HG02884 (cell line): ENCODE results near the gene TMEM39A.
A peak's percentile ranks its signal among the peaks of the same experiment; 100 is the strongest.

Experiments used
- ATAC-seq: cut with Tn5 transposase; IDR thresholded peaks from one replicate; pipeline ENCODE4 v1.9.1; 2021; ENCODE audit warnings: mild to moderate bottlenecking, moderate library complexity; ENCODE audit not compliant: unreplicated experiment

The TMEM39A gene

GRCh38 chr3:119463171-119464169 is at the start of gene TMEM39A:
Gene TMEM39A (minus strand): TSS chr3:119463615. CDS start chr3:119462074, 1,541 bp downstream.
- peak; percentile 91 for ATAC-seq

GRCh38 chr3:119510690-119511089 is 47.3 kb upstream of the TMEM39A start:
- ATAC-seq: no peak

GRCh38 chr3:119508172-119508845 is 44.9 kb upstream of the TMEM39A start:
- peak; percentile 73 for ATAC-seq

- no peak for ATAC-seq
Observed at GRCh38 chr3:119507404-119507803, 44.0 kb upstream of the TMEM39A start.

DNA sequence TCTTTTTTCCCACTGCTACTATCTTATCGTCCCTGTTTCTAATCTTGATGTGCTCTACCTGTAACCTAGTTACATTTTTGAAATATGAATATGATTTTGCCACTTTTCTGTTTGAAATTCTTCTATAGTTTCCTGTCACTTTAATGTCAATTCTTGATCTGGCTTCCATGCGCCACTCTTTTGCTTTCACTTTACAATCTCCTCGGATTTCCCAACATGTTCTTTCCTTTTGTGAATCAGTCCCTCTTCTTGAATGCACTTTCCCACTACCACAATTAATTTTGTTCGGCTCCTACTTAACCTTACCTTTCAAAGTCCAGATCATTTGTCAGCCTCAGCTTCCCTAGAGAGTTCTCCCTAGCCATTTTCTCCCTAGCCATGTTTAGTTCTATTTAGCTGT is 43.2 kb upstream of the TMEM39A start:
- ATAC-seq: no peak

DNA sequence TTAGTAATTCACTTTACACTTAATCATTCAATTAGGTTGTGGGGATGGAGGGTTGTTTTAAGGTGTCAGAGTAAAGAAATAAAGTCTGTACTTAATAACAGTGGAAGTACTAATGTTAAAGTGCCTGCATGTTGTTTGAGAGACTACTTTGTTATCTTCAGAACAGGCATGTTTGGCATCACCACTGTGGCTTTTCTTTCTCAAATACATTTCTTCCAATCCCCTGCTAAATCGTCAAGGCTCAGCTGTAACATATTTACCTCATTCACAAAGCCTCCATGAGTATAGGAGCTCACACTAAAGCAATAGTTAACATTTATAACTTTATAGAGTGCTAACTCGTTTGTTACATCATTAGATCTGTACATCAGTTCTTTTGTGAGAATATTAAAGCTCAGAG is 37.5 kb upstream of the TMEM39A start:
- no peak for ATAC-seq

- no peak for ATAC-seq
Observed at GRCh38 chr3:119500265-119500664, 36.9 kb upstream of the TMEM39A start.

GRCh38 chr3:119498186-119499011 is 35.0 kb upstream of the TMEM39A start, which contains the start of gene TIMMDC1:
Gene TIMMDC1 (plus strand): TSS chr3:119498547. CDS start chr3:119498734, 187 bp downstream.
- peak; percentile 97 for ATAC-seq

- no peak for ATAC-seq
Observed at GRCh38 chr3:119497820-119498185, 34.4 kb upstream of the TMEM39A start.

DNA sequence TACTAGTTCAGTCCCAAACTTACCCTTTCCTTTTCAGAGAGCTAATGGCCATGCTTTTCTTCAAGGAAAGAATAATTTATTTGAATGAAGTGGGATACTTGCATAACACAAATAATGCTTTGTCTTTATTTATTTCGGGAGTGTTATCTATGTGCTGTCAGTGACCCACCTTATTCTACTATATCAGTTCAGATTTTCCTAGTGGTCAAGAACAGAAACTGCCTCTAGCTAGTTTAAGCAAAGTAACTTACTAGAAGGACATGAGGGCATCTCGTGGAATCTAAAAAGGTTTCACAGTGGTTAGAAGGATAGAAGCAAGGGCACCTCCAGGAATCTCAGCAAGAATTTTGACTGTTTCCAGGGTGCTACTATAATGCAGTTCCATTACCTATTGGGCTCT is 31.2 kb upstream of the TMEM39A start:
- no peak for ATAC-seq

DNA sequence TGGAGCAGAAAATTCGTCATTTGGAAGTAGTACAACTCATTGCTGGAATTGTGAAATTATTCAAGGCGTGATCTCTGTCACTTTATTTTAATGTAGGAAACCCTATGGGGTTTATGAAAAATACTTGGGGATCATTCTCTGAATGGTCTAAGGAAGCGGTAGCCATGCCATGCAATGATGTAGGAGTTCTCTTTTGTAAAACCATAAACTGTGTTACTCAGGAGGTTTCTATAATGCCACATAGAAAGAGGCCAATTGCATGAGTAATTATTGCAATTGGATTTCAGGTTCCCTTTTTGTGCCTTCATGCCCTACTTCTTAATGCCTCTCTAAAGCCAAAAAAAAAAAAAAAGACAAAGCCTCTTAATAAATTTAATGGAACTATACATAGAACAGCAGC is 29.4 kb upstream of the TMEM39A start:
- ATAC-seq: no peak

- no peak for ATAC-seq
Observed at GRCh38 chr3:119492128-119492527, 28.7 kb upstream of the TMEM39A start.

DNA sequence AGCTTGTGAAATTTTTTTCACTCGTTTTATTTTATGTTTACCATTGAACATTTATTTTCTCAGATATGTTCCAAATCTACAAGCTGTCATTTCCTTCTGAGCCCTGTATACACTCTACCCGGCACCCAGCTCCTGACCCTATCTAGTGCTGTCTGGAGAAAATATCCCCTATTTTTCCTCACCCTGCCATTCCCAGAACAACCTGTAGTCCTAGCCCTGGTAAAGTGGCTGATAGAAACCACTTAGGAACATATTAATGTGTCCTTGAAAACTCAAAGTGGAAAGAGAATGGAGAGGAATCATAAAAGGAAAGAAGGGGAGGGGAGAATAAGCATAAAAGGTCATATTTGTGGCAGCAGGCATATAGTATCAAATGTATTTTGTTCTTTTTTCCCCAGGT is 26.7 kb upstream of the TMEM39A start:
- no peak for ATAC-seq

- no peak for ATAC-seq
Observed at GRCh38 chr3:119485563-119485962, 22.1 kb upstream of the TMEM39A start.

DNA sequence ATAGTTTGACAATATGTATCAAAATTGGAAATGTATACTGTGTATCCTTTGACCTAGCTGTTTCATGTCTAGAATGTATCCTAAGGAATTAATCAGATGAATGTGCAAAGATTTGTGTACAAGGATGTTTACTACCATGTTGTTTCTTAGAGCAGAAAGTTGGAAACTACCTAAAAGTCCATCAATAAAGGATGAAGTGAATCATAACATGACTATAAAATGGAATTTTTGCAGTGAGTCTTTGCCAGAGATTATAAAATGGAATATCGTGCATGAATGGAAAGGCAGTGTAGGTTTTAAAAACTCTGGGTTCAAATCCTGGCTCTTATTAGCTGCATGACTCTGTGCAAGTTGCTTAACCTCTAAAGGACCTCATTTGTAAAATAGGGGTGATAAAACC is 19.7 kb upstream of the TMEM39A start:
- ATAC-seq: no peak

GRCh38 chr3:119481079-119481478 is 17.7 kb upstream of the TMEM39A start:
- ATAC-seq: no peak

DNA sequence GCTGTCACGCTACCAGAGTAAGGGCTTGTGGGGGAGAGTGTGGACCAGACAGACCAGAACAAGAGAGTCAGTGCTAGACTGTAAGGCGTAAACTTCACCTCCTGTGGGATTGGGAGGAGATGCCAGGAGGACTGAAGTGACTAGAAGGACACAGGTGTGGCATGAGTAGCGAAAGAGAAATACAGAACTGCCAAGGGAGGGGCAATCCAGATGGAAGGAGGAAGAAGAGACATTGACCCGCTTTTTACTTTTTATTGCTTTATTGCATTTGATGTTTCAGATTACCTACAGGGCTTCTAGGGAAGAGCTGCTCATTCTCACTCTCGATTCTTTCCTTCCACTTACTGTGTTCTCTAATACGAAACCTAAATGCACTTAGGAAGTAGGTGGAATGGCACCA is 7.5 kb upstream of the TMEM39A start:
- ATAC-seq: no peak

- ATAC-seq: no peak
Observed at GRCh38 chr3:119469418-119470189, 6.2 kb upstream of the TMEM39A start.

DNA sequence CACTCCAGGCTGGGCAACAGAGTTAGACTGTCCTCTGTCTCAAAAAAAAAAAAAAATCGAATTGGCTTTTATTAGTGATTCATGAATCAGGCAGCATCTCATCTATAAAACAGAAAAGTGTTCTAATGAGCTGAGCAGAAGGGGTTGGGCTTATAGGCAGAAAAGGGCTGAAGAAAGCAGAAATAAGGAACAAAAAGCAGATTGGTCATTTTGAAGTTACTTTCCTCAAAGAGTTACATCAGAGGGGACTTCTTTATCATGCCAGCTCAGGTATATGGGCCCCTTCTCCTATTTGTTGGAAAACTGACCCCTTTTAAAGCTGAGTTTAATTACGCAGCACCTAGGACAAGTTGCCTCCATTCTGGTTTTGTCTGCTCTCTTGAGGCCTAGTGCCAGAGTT is 4.6 kb upstream of the TMEM39A start:
- no peak for ATAC-seq

- no peak for ATAC-seq
Observed at GRCh38 chr3:119457246-119457645, 6.2 kb downstream of the TMEM39A start.
